ENCODE data around the gene FBXL22.

- TF ChIP-seq CTCF (IDR thresholded peaks at IDR 0.05; ENCODE audit: low read depth, low read length) (no peak), EZH2phosphoT487 (IDR thresholded peaks at IDR 0.05; ENCODE audit: low read depth) (no peak)
These were observed 15.1 kb downstream of the FBXL22 start for GRCh38 chr15:63612300-63612699.
